Astrocyte (in vitro differentiated cells and primary cell): ENCODE measurements around the gene PARP1. TPM values are rescaled to one million over a fixed set of nuclear protein-coding genes. Genes with fewer than 3 reads are reported as not detected.

Experiments
- DNase-seq: peaks from one replicate; pipeline ENCODE4 v3.0.0-alpha.2; 2010; ENCODE audit warnings: low read depth
- FAIRE-seq: peaks from 2 replicates; lab custom pipeline; 2011; peaks lifted over from hg19 to GRCh38; lab: Jason Lieb, UNC
- H2AFZ ChIP-seq: 2 replicates; pipeline ENCODE4 v1.6.0; 2012; ENCODE audit warnings: low read depth, low read length, inconsistent platforms
- H3K27ac ChIP-seq: 2 replicates; pipeline ENCODE4 v1.5.1; 2011; ENCODE audit warnings: low read depth, low read length, inconsistent platforms
- H3K27me3 ChIP-seq: 2 replicates; pipeline ENCODE4 v1.6.0; 2011; ENCODE audit warnings: low read length, inconsistent platforms; ENCODE audit not compliant: insufficient read depth
- H3K36me3 ChIP-seq: 2 replicates; pipeline ENCODE4 v1.5.1; 2011; ENCODE audit warnings: low read length, inconsistent platforms; ENCODE audit not compliant: insufficient read depth
- H3K4me1 ChIP-seq: 2 replicates; pipeline ENCODE4 v1.5.1; 2011; ENCODE audit warnings: low read length, inconsistent platforms; ENCODE audit not compliant: insufficient read depth
- H3K4me2 ChIP-seq: 2 replicates; pipeline ENCODE4 v1.6.0; 2012; ENCODE audit warnings: low read length, inconsistent platforms
- H3K4me3 ChIP-seq: 2 replicates; pipeline ENCODE4 v1.5.1; 2011; ENCODE audit warnings: low read depth, mild to moderate bottlenecking, low read length, inconsistent platforms; ENCODE audit not compliant: insufficient read depth
- H3K79me2 ChIP-seq: 2 replicates; pipeline ENCODE4 v1.6.0; 2012; ENCODE audit warnings: mild to moderate bottlenecking, low read length, inconsistent platforms; ENCODE audit not compliant: insufficient read depth
- H3K9ac ChIP-seq: 2 replicates; pipeline ENCODE4 v1.6.0; 2012; ENCODE audit warnings: mild to moderate bottlenecking, low read length, inconsistent platforms
- H3K9me3 ChIP-seq: 2 replicates; pipeline ENCODE4 v1.5.1; 2012; ENCODE audit warnings: low read depth, mild to moderate bottlenecking, low read length, inconsistent platforms; ENCODE audit not compliant: insufficient read depth
- H4K20me1 ChIP-seq: 2 replicates; pipeline ENCODE4 v1.6.0; 2012; ENCODE audit warnings: low read length, inconsistent platforms; ENCODE audit not compliant: insufficient read depth
- H3K27ac Mint-ChIP-seq: one replicate; pipeline ENCODE4 v1.8.0; 2021; ENCODE audit warnings: mild to moderate bottlenecking, mixed read lengths; ENCODE audit not compliant: unreplicated experiment
- H3K27me3 Mint-ChIP-seq: one replicate; pipeline ENCODE4 v1.8.0; 2021; ENCODE audit warnings: low read depth, mixed read lengths; ENCODE audit not compliant: unreplicated experiment
- H3K36me3 Mint-ChIP-seq: one replicate; pipeline ENCODE4 v1.8.0; 2021; ENCODE audit warnings: low read depth, mixed read lengths; ENCODE audit not compliant: unreplicated experiment
- H3K4me1 Mint-ChIP-seq: one replicate; pipeline ENCODE4 v1.8.0; 2021; ENCODE audit warnings: low read depth, mixed read lengths; ENCODE audit not compliant: unreplicated experiment
- H3K4me3 Mint-ChIP-seq: one replicate; pipeline ENCODE4 v1.8.0; 2021; ENCODE audit warnings: mild to moderate bottlenecking, moderate library complexity, mixed read lengths; ENCODE audit not compliant: unreplicated experiment
- H3K9me3 Mint-ChIP-seq: one replicate; pipeline ENCODE4 v1.8.0; 2021; ENCODE audit warnings: mild to moderate bottlenecking, mixed read lengths; ENCODE audit not compliant: unreplicated experiment
- CTCF ChIP-seq: IDR thresholded peaks from 2 replicates; pipeline ENCODE4 v1.5.1; 2011; ENCODE audit warnings: low read depth, mild to moderate bottlenecking, inconsistent platforms, low read length, moderate library complexity; ENCODE audit not compliant: insufficient read depth
- EZH2 ChIP-seq: IDR thresholded peaks from 2 replicates; pipeline ENCODE4 v1.6.1; 2012; ENCODE audit warnings: mild to moderate bottlenecking, low read length, inconsistent platforms; ENCODE audit not compliant: insufficient read depth
- total RNA-seq: library from RNA; stranded (reverse); gene quantifications from 2 replicates; pipeline ENCODE4 v1.2.1, GENCODE V29; 2021

Gene PARP1
- total RNA-seq, 1 donor from 2014 or later: 57.8 TPM

GRCh38 chr1:226454349-226454748 is 46.5 kb upstream of the PARP1 start:
- H3K9me3 Mint-ChIP-seq: no peaks in the 10 kb centered on the region
- Histone ChIP-seq H3K9me3 (no peaks in the 10 kb centered on the region), H3K27me3 (no peaks in the 10 kb centered on the region), H3K79me2 (no peaks in the 10 kb centered on the region), H4K20me1 (no peaks in the 10 kb centered on the region), H3K36me3 (no peaks in the 10 kb centered on the region), H3K4me3 (no peak overlapping the region), H2AFZ (no peak overlapping the region), H3K9ac (no peak overlapping the region), H3K4me1 (no peaks in the 10 kb centered on the region), H3K4me2 (no peak overlapping the region), H3K27ac (no peak overlapping the region)
- no peaks in the 10 kb centered on the region for H3K36me3 Mint-ChIP-seq
- no peak for FAIRE-seq
- no peaks in the 10 kb centered on the region for H3K4me1 Mint-ChIP-seq
- H3K27ac Mint-ChIP-seq: no peak overlapping the region
- no peak for DNase-seq
- TF ChIP-seq CTCF: no peak
- no peak for TF ChIP-seq EZH2
- H3K27me3 Mint-ChIP-seq: peaks cover 29% of the 10 kb centered on the region
- no peak overlapping the region for H3K4me3 Mint-ChIP-seq

- Histone ChIP-seq H3K27me3 (no peaks in the 10 kb centered on the region), H3K36me3 (no peaks in the 10 kb centered on the region), H3K9ac (no peak overlapping the region), H3K4me3 (no peak overlapping the region), H3K4me1 (no peaks in the 10 kb centered on the region), H3K4me2 (no peak overlapping the region), H3K27ac (no peak overlapping the region), H4K20me1 (no peaks in the 10 kb centered on the region), H3K79me2 (no peaks in the 10 kb centered on the region), H3K9me3 (no peaks in the 10 kb centered on the region), H2AFZ (no peak overlapping the region)
- FAIRE-seq (no peak), DNase-seq (no peak)
- Mint-ChIP-seq H3K27me3 (peaks cover 29% of the 10 kb centered on the region), H3K4me3 (no peak overlapping the region), H3K9me3 (no peaks in the 10 kb centered on the region), H3K4me1 (peaks cover 3% of the 10 kb centered on the region), H3K27ac (no peak overlapping the region), H3K36me3 (no peaks in the 10 kb centered on the region)
- TF ChIP-seq EZH2 (no peak), CTCF (no peak)
These were observed 45.3 kb upstream of the PARP1 start for GRCh38 chr1:226453015-226453704.

GRCh38 chr1:226450688-226451087 is 42.8 kb upstream of the PARP1 start:
- no peak for TF ChIP-seq EZH2
- no peak for TF ChIP-seq CTCF
- H3K4me1 Mint-ChIP-seq: peaks cover 3% of the 10 kb centered on the region
- no peaks in the 10 kb centered on the region for H3K36me3 ChIP-seq
- no peak overlapping the region for H3K4me3 Mint-ChIP-seq
- no peaks in the 10 kb centered on the region for H3K79me2 ChIP-seq
- no peak overlapping the region for H3K4me3 ChIP-seq
- no peak for FAIRE-seq
- H2AFZ ChIP-seq: no peak overlapping the region
- no peaks in the 10 kb centered on the region for H3K27me3 ChIP-seq
- no peaks in the 10 kb centered on the region for H3K9me3 ChIP-seq
- no peaks in the 10 kb centered on the region for H3K36me3 Mint-ChIP-seq
- H3K27ac Mint-ChIP-seq: no peak overlapping the region
- H3K4me2 ChIP-seq: no peak overlapping the region
- H3K4me1 ChIP-seq: no peaks in the 10 kb centered on the region
- H3K9me3 Mint-ChIP-seq: no peaks in the 10 kb centered on the region
- H3K27ac ChIP-seq: no peak overlapping the region
- no peak for DNase-seq
- H3K9ac ChIP-seq: no peak overlapping the region
- no peaks in the 10 kb centered on the region for H4K20me1 ChIP-seq
- peaks cover 29% of the 10 kb centered on the region for H3K27me3 Mint-ChIP-seq
